Esophagus (tissue), 2 donors: ENCODE results near the gene ADARB2. TPM values are rescaled to one million over a fixed set of nuclear protein-coding genes. Genes with fewer than 3 reads are reported as not detected.

Experiments
- H3K27ac ChIP-seq, 2 donors: one replicate each; pipeline ENCODE4 v1.5.1; 2013; ENCODE audit warnings: low read depth in 2 of 2, mild to moderate bottlenecking in 2 of 2, inconsistent platforms in 1 of 2, low read length in 1 of 2, moderate library complexity in 1 of 2
- H3K27me3 ChIP-seq, 2 donors: one replicate each; pipeline ENCODE4 v1.6.1; 2013; ENCODE audit warnings: low read length in 2 of 2, control low read depth in 1 of 2, mild to moderate bottlenecking in 1 of 2; ENCODE audit not compliant: insufficient read depth in 2 of 2, control insufficient read depth in 1 of 2
- H3K36me3 ChIP-seq, 2 donors: one replicate each; pipeline ENCODE4 v1.6.1; 2013; ENCODE audit warnings: low read length in 1 of 2; ENCODE audit not compliant: control insufficient read depth in 2 of 2, insufficient read depth in 2 of 2
- H3K4me1 ChIP-seq, 2 donors: one replicate each; pipeline ENCODE4 v1.6.1; 2013; ENCODE audit warnings: low read length in 1 of 2; ENCODE audit not compliant: control insufficient read depth in 2 of 2, insufficient read depth in 2 of 2
- H3K4me3 ChIP-seq, 2 donors: one replicate each; pipeline ENCODE4 v1.5.1; 2013; ENCODE audit warnings: low read length in 2 of 2, mild to moderate bottlenecking in 2 of 2, low read depth in 1 of 2, moderate library complexity in 1 of 2
- H3K9me3 ChIP-seq, 2 donors: one replicate each; pipeline ENCODE4 v1.6.1; 2013; ENCODE audit warnings: mild to moderate bottlenecking in 2 of 2, low read depth in 1 of 2, low read length in 1 of 2, moderate library complexity in 1 of 2; ENCODE audit not compliant: control insufficient read depth in 2 of 2, insufficient read depth in 1 of 2
- WGBS, 2 donors: extraction: QIAGEN DNeasy Blood & Tissue Kit; methylation state at CpG; one replicate each; pipeline ENCODE4 v1.1.7; 2013; 5-methylcytosine and 5-hydroxymethylcytosine counted together
- polyA plus RNA-seq, 2 donors: library from polyadenylated mRNA; stranded (reverse); fragments of 200-250 nt; gene quantifications; one replicate each; pipeline ENCODE4 v1.2.3, GENCODE V29; 2013
- donor health status: healthy with polysubstance abuse.
- donor health status: Bipolar disorder and iron deficiency.

Gene ADARB2
- polyA plus RNA-seq, 2 donors = 0.33 to 0.65 TPM

DNA sequence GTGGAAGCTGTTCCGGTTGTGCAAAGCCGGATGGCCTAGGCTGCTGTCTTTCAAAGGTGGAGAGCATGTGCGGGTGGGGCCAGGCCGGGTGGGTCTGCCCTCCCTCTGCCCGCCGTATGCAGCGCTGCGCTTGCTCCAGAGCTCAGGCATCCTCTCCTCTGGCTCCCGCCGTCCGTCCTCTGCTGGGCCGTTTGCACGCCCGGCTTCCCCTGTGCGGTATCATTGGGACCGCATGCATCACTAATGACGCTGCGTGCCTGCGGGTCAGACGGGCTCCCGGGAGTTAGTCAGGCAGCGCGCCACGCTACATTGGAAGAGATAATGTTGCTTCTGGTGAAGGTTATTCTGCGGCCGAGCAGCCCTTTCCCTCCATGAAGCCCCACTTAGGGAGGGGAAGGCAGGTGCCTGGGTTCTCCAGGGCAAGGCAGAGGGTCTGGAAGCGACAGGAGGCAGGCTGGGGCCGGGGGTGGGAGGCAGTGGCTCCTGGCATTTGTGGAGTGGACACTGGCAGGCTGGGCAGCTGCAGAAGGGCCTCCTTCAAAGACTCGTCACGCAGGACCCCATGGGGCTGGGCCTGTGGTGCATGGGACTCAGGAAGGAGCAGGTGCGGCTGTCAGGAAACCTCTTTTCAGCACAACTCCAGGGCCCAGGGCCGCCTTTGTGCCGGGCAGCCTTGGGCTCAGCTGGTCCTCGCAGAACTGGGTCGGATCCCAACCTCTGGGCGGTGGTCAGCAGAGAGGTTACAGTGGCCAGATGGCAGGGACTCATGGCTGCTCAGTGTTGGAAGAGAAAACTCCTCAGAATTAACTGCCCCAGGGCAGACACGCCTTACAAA is 362.6 kb downstream of the ADARB2 start:
- Histone ChIP-seq H3K9me3 (no peaks in the 10 kb centered on the region), H3K4me3 (no peak overlapping the region), H3K27ac (no peak overlapping the region), H3K27me3 (no peaks in the 10 kb centered on the region), H3K36me3 (no peaks in the 10 kb centered on the region), H3K4me1 (no peaks in the 10 kb centered on the region)
- 91 to 92% methylated on average over 37 of the region's 37 CpGs for WGBS, 2 donors

DNA sequence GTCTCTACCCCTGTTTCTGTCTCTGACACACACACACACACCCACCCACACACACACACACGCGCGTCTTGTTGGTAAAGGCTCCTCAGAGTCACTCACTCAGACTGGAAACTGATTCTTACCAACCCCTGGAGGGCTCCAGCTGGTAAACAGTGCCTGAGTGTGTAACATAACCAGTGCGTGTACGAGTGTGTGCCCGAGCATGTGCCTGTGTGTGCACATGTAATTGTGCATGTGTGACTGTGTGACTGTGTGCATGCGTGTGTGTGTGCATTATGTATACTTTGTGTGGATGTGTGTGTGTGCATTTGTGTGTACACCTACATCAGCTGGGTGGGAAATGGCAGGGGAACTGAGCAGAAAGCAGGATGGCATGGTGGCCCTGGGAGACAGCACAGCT is 364.0 kb downstream of the ADARB2 start:
- no peaks in the 10 kb centered on the region for H3K36me3 ChIP-seq
- no peak overlapping the region for H3K4me3 ChIP-seq
- H3K4me1 ChIP-seq = peaks cover 0 to 2% of the 10 kb centered on the region in 2 donors
- no peaks in the 10 kb centered on the region for H3K27me3 ChIP-seq
- no peaks in the 10 kb centered on the region for H3K9me3 ChIP-seq
- WGBS, 2 donors = 89 to 92% methylated on average over 7 of the region's 7 CpGs
- no peak overlapping the region for H3K27ac ChIP-seq

DNA sequence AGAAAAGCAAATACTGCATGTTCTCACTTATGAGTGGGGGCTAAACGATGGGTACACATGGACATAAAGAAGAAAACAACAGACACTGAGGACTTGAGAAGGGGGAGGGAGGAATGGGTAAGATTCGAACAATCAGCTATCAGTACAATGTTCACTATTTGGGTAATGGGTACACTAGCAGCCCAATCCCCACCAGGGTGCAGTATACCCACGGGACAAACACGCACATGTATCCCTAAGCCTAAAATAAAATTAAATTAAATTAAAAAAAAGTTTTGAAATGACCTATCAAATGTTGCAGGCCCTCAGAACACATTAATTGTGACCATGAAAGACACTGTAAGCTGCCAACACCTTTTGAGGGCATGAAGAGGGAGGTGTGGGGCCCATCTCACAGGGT is 365.1 kb downstream of the ADARB2 start:
- Histone ChIP-seq H3K4me1 (peaks cover 0 to 2% of the 10 kb centered on the region in 2 donors), H3K27ac (no peak overlapping the region), H3K36me3 (no peaks in the 10 kb centered on the region), H3K9me3 (no peaks in the 10 kb centered on the region), H3K27me3 (no peaks in the 10 kb centered on the region), H3K4me3 (no peak overlapping the region)
- 87% methylated on average over 4 of the region's 4 CpGs for WGBS, 2 donors

DNA sequence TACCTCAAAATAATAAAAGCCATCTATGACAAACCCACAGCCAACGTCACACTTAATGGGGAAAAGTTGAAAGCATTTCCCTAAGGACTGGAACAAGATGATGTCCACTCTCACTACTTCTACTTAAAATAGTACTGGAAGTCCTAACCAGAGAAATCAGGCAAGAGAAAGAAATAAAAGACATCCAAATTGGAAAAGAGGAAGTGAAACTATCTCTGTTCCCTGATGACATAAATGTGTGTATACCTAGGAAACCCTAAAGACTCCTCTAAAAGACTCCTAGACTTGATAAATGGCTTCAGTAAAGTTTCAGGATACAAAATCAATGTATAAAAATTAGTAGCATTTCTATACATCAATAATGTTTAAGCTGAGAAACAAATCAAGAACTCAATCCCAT is 367.0 kb downstream of the ADARB2 start:
- Histone ChIP-seq H3K27ac (no peak overlapping the region), H3K9me3 (no peaks in the 10 kb centered on the region), H3K27me3 (no peaks in the 10 kb centered on the region), H3K4me3 (no peak overlapping the region), H3K36me3 (no peaks in the 10 kb centered on the region), H3K4me1 (peaks cover 0 to 7% of the 10 kb centered on the region in 2 donors)
- 55 to 72% methylated on average over 1 of the region's 1 CpG for WGBS, 2 donors

DNA sequence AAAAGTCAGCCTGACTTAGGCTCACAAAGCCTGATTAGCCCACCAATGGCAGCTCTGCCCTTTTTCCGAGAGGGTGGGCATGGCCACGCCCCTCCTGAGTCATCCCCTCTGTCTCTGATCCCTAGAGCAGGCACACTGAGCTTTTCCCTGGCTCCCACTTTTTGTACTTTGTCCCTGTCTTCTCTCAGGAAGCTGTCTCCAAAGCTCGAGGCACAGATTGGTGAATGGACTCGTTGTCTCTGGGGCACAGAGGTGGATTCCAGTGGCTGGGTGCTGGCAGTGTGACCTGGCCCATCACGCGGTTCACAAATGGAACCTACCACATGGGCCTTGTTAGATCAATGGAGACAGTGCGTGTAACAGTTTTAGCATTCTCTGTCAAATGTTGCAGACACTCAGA is 367.7 kb downstream of the ADARB2 start:
- WGBS, 2 donors = 64 to 74% methylated on average over 7 of the region's 7 CpGs
- H3K36me3 ChIP-seq = no peaks in the 10 kb centered on the region
- peaks cover 0 to 7% of the 10 kb centered on the region in 2 donors for H3K4me1 ChIP-seq

DNA sequence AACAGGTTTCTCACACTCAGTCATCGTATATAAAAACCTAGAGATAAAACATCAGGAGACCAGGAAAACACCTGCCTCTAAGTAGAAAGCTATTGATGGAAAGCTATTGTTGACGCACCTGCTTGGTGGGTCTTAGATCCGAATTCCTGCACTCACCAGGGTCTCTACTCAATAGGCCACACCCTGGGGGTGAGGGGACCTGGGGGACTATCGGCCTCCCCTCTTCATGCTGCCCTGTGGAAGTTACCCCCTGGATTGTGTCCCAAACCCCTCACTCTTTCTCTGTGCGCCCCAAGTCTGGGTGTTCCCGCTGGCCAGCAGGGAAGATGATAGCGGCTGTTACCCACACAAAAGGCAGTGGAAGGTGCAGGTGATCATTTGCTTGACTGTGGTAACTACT is 368.1 kb downstream of the ADARB2 start:
- no peaks in the 10 kb centered on the region for H3K36me3 ChIP-seq
- H3K4me1 ChIP-seq = peaks cover 0 to 7% of the 10 kb centered on the region in 2 donors
- H3K27ac ChIP-seq = no peak overlapping the region
- no peaks in the 10 kb centered on the region for H3K9me3 ChIP-seq
- WGBS, 2 donors = 57 to 77% methylated on average over 7 of the region's 7 CpGs
- no peaks in the 10 kb centered on the region for H3K27me3 ChIP-seq
- H3K4me3 ChIP-seq = no peak overlapping the region

More for the DNA sequence above, 367.7 kb downstream of the ADARB2 start:
- Histone ChIP-seq H3K27me3 (no peaks in the 10 kb centered on the region), H3K4me3 (no peak overlapping the region), H3K27ac (no peak overlapping the region), H3K9me3 (no peaks in the 10 kb centered on the region)

DNA sequence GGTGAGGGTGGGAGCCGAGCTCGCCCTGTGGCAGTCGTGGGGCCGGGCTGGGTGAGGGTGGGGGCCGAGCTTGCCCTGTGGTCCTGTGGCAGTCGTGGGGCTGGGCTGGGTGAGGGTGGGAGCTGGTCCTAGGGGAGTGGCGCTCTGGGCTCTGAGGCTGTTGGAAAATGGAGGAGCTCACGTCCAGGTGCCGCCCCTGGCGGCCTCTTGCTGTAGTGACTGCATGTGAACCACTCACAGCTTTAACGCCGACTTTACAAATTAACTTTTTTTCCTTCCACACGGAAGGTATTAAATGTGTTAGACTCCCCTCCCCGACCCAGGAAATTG is 368.5 kb downstream of the ADARB2 start:
- H3K9me3 ChIP-seq = peaks cover 0 to under 1% of the 10 kb centered on the region in 2 donors
- no peak overlapping the region for H3K27ac ChIP-seq
- peaks cover 0 to 7% of the 10 kb centered on the region in 2 donors for H3K4me1 ChIP-seq
- no peaks in the 10 kb centered on the region for H3K36me3 ChIP-seq
- H3K27me3 ChIP-seq = no peaks in the 10 kb centered on the region
- H3K4me3 ChIP-seq = no peak overlapping the region
- WGBS, 2 donors = 29 to 34% methylated on average over 14 of the region's 14 CpGs

DNA sequence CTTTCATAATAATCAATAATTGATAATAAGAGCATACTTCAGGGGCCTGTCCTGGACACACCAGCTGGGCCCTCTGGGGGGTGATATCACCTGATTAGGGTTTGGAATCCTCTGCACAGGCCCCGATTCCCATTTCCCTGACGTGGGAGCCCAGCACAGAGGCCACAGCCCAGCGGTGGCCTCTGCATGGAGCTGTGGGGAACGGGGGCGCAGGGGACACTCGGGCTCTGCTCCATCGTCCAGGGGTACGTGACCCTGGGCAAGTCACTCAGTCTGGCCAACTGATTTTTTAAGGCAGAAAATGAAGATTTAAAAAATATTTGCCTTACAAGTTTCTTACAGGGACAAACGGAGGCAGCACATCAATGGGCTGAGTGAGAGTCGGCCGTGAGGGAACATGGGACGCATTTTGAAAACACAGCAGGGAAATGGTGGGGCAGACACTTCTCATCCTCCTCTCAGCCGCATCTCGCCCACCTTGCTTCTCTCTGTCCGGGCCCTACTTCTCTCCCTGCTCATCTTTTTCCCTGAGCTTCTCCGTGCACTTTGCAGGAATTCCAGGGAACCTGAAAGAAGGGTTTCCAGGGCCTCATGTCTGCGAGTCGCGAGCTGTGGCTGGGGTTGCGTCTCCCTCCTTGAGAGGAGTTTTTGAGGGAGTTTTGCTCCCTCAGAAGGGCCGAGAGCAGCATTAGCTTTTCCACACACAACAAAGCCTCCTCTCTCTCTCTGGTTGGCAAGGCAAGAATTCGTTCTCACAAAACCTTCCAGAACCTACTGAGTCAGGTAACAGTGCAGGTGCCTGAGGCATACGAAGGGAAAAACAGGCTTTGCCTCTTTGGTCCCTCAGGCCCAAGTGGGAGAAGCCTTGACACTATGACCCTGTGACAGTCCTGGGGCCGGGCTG is 369.1 kb downstream of the ADARB2 start:
- Histone ChIP-seq H3K27ac (no peak overlapping the region), H3K4me3 (no peak overlapping the region), H3K27me3 (no peaks in the 10 kb centered on the region), H3K9me3 (peaks cover 4 to 6% of the 10 kb centered on the region in 2 donors), H3K36me3 (no peaks in the 10 kb centered on the region), H3K4me1 (peaks cover 0 to 7% of the 10 kb centered on the region in 2 donors)
- WGBS, 2 donors = 85 to 87% methylated on average over 24 of the region's 24 CpGs

DNA sequence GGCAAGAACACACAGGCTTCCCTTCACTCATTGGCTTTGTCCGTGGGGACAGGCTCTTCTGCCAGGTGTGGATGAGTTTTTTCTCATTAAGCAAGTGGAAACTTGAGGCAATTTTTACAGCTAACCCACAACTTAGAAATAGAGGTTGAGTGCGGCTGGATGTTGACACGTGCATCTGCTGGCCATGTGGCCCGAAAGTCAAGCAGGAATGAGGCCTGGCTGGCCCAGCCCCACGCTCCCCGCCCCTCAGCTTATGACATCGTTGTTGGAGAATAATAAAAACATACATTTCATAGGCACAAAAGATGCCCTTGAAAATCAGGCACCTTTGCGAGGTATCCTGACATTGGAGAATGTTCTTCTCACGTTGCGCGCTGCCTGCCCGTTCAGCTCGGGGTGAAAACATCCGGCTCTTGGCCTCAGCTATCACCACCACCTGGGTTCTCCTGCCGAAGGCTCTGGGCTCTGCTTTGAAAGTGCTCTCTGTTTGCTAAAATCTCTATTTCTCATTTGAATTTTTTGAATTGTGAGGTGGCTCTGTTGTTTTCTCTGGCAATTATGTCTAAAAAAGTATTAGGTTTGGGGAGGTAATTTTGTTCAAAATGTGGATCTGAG is 370.4 kb downstream of the ADARB2 start:
- Histone ChIP-seq H3K27me3 (no peaks in the 10 kb centered on the region), H3K4me3 (no peak overlapping the region), H3K27ac (peak overlapping the region in 1 of 2 donors; percentile 58), H3K36me3 (no peaks in the 10 kb centered on the region), H3K4me1 (peaks cover 0 to 7% of the 10 kb centered on the region in 2 donors), H3K9me3 (peaks cover 4 to 6% of the 10 kb centered on the region in 2 donors)
- WGBS, 2 donors = 77 to 85% methylated on average over 15 of the region's 15 CpGs
